ENCODE results near the gene PRR12. TPM values are rescaled to one million over a fixed set of nuclear protein-coding genes. Genes with fewer than 3 reads are reported as not detected.
A peak's percentile ranks its signal among the peaks of the same experiment; 100 is the strongest.

Gene PRR12
- total RNA-seq, 2 donors from 2014 or later, result 12.4 to 24.5 TPM

GRCh38 chr19:49664171-49665035, 73.4 kb downstream of the PRR12 start:
- ATAC-seq (ENCODE audit: insufficient number of reproducible peaks, low FRiP score, low read depth), result peak; percentile 39
- DNase-seq (ENCODE audit: low spot score), result peak; percentile 53
- peaks cover 10 to 18% of the 10 kb centered on the region in 2 donors for H3K4me1 ChIP-seq (ENCODE audit: control insufficient read depth in 1 of 2, low read depth in 2 of 2)
- peak overlapping the region; percentile 80 to 93 for H3K27ac ChIP-seq
- H3K4me3 ChIP-seq, result peak overlapping the region; percentile 89
- TF ChIP-seq CTCF (IDR thresholded peaks at IDR 0.05), result peak; percentile 47
- H3K27me3 ChIP-seq (replicated peaks; ENCODE audit: insufficient read depth), result no peaks in the 10 kb centered on the region
- H3K9me3 ChIP-seq, result no peaks in the 10 kb centered on the region
- H3K36me3 ChIP-seq, result peaks cover 23% of the 10 kb centered on the region

- Histone ChIP-seq H3K27me3 (replicated peaks; ENCODE audit: insufficient read depth) (no peaks in the 10 kb centered on the region), H3K9me3 (no peaks in the 10 kb centered on the region), H3K36me3 (peaks cover 20% of the 10 kb centered on the region), H3K4me1 (ENCODE audit: control insufficient read depth in 1 of 2, low read depth in 2 of 2) (peaks cover 10 to 18% of the 10 kb centered on the region in 2 donors), H3K4me3 (peak overlapping the region; percentile 89), H3K27ac (peak overlapping the region; percentile 80 to 93)
- TF ChIP-seq CTCF (IDR thresholded peaks at IDR 0.05), result no peak
- DNase-seq (ENCODE audit: low spot score) (no peak), ATAC-seq (ENCODE audit: insufficient number of reproducible peaks, low FRiP score, low read depth) (no peak)
Measured at GRCh38 chr19:49665036-49665350, 74.0 kb downstream of the PRR12 start.

- peaks cover 10 to 18% of the 10 kb centered on the region in 2 donors for H3K4me1 ChIP-seq (ENCODE audit: control insufficient read depth in 1 of 2, low read depth in 2 of 2)
- TF ChIP-seq CTCF (IDR thresholded peaks at IDR 0.05), result no peak
- DNase-seq (ENCODE audit: low spot score) (peak; percentile 91), ATAC-seq (ENCODE audit: insufficient number of reproducible peaks, low FRiP score, low read depth) (peak; percentile 63)
- H3K27ac ChIP-seq, result peak within 1 kb of the TSS; percentile 80 to 93
- peaks cover 17% of the 10 kb centered on the region for H3K36me3 ChIP-seq
- no peaks in the 10 kb centered on the region for H3K27me3 ChIP-seq (replicated peaks; ENCODE audit: insufficient read depth)
- peak within 1 kb of the TSS; percentile 89 for H3K4me3 ChIP-seq
- no peaks in the 10 kb centered on the region for H3K9me3 ChIP-seq
Measured at GRCh38 chr19:49665351-49666119, 74.6 kb downstream of the PRR12 start, which contains the start of the genes BCL2L12 and IRF3. Gene BCL2L12, plus strand, starts transcription at chr19:49665933. Its CDS starts 760 bp downstream, at chr19:49666693. Gene IRF3, minus strand, starts transcription at chr19:49665857. Its CDS starts 1,019 bp downstream, at chr19:49664838.

GRCh38 chr19:49666120-49666444, 75.1 kb downstream of the PRR12 start:
- no peak for TF ChIP-seq CTCF (IDR thresholded peaks at IDR 0.05)
- peak overlapping the region in 1 of 2 donors; percentile 93 for H3K27ac ChIP-seq

GRCh38 chr19:49667473-49667872, 76.5 kb downstream of the PRR12 start:
- no peak for ATAC-seq (ENCODE audit: insufficient number of reproducible peaks, low FRiP score, low read depth)

More at GRCh38 chr19:49666120-49666444, 75.1 kb downstream of the PRR12 start:
- Histone ChIP-seq H3K4me1 (ENCODE audit: control insufficient read depth in 1 of 2, low read depth in 2 of 2) (peaks cover 10 to 18% of the 10 kb centered on the region in 2 donors), H3K9me3 (no peaks in the 10 kb centered on the region), H3K4me3 (peak overlapping the region; percentile 89), H3K36me3 (peaks cover 16% of the 10 kb centered on the region), H3K27me3 (replicated peaks; ENCODE audit: insufficient read depth) (no peaks in the 10 kb centered on the region)
- DNase-seq (ENCODE audit: low spot score) (no peak), ATAC-seq (ENCODE audit: insufficient number of reproducible peaks, low FRiP score, low read depth) (no peak)

More at GRCh38 chr19:49667473-49667872, 76.5 kb downstream of the PRR12 start:
- Histone ChIP-seq H3K4me1 (ENCODE audit: control insufficient read depth in 1 of 2, low read depth in 2 of 2) (peaks cover 10 to 23% of the 10 kb centered on the region in 2 donors), H3K27me3 (replicated peaks; ENCODE audit: insufficient read depth) (no peaks in the 10 kb centered on the region), H3K27ac (no peak overlapping the region), H3K4me3 (no peak overlapping the region), H3K9me3 (no peaks in the 10 kb centered on the region), H3K36me3 (peaks cover 7% of the 10 kb centered on the region)
- TF ChIP-seq CTCF (IDR thresholded peaks at IDR 0.05), result no peak
- no peak for DNase-seq (ENCODE audit: low spot score)
